HG02943 (cell line): ENCODE results near the gene SLC1A4.

Experiments used
- ATAC-seq: cut with Tn5 transposase; IDR thresholded peaks from one replicate; pipeline ENCODE4 v1.9.1; 2021; ENCODE audit warnings: mild to moderate bottlenecking, low read depth, moderate library complexity; ENCODE audit not compliant: unreplicated experiment

Gene SLC1A4

GRCh38 chr2:65045651-65046050 is 56.5 kb downstream of the SLC1A4 start:
- ATAC-seq: no peak

GRCh38 chr2:65046633-65047407 is 57.6 kb downstream of the SLC1A4 start:
- ATAC-seq: no peak

DNA sequence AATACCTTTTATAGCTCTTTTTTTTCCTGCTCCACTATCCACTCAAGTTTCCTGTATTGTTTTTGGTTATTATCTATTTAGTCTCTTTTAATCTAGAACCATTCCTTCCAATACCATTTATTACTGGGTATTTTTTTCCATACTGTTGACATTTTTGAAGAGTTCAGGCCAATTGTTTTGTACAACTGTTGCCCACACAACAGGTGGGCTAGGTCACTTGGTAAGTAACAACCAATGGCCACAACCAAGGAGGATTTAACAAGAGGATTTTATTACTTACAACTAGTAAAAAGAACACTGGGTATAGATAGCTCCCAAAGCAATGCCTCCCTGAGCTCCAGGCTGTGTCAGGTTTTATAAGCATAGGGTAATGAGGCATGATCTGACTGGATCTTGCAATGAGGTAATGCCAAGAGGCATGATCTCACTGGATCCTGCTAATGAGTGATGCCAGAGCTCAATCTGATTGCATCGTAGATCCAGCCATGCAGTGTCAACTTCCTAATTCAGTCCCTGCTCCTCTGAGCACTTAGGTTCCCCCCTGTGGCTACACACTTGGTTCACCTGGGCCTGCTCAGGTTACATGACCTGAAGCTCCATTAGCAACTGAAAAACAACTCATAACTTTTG is 59.9 kb downstream of the SLC1A4 start:
- no peak for ATAC-seq

DNA sequence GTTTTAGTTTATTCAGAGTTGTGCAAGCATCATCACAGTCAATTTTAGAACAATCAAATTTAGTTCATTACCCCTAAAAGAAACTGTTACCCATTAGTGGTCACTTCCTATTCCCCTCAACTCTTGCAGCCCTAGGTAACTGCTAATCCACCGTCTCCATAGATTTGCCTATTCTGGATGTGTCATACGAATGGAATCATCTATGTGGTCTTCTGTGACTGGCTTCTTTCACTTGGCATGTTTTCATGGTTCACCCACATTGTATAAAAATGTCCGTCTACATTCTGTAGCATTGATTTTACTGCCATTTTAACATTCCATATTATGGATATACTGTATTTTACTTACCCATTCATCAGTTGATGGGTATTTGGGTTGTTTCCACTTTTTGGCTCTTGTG is 61.7 kb downstream of the SLC1A4 start:
- ATAC-seq: no peak

GRCh38 chr2:65053199-65053598 is 64.0 kb downstream of the SLC1A4 start:
- peak; percentile 55 for ATAC-seq

DNA sequence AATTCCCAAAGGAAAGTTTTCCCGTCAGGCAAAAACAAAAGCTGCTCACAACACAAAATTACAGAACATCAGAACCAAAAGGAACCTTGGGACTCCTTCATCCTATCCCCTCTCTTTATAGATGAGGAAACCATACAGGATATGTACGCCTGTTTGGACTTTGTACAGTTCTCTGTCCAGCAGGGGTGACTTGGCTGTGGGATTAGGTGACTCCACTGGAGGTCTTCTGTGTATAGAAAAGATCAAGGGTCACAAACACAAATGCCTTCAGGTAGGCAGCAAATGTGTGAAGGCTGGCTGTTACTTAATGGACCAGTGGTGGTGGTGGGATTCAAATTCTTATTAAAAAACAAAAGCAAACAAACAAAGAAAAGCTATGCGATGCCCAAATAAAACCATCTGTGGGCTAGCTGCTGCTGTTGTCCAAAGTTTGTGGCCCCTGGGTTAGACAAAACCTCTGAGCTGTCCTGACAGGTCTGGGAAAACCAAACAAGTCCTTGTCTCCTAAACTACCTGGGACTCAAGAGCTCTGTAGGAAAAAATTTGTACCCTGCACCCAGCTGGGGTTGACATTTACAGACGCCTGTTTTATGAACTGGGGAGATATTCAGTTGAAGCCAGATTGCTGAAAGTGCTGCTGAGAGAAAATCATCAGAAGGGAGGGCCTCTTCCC is 65.7 kb downstream of the SLC1A4 start:
- ATAC-seq: no peak

- peak; percentile 27 for ATAC-seq
These were observed 66.4 kb downstream of the SLC1A4 start for GRCh38 chr2:65055422-65056214.

DNA sequence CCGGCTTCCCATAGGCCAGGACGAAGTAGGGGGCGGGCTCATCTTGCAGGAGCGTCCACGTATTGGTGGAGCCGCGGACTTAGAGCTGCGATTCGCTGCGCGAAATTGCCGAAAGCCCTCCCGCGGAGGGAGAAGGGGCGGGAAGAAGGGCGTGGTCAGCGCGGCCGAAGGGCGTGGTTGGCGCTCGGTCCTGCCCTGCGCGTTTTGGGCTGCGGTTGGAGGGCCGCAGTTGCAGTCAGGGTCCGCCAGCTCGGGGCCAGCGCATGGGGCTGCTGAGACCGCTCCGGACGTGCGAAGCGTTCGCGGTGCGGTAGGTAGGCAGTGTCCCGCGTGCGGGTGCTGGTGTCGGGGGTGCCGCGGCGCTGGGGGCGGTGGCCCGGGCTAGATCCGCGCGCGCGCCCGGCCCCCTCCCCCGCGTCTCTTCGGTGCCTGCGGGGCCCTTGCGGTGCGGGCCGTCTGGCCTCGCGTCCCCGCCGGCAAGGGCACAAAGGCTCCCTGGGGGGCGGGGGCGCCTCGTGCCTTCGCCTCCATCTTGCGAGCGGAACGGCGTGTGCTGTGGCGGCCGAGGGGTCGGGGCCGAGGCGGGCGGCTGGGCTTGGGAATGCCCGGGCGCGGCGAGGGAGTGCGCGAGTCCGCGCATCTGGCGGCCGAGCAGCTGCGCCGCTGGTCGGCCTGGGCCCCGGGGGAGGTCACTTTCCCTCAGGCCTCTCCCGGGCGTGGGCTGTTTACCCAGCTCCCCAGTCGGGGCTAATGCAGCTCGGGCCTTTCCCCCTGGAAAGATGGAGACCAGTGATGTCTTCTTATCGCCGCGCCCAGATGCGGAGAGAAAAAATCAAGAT is 67.2 kb downstream of the SLC1A4 start, which contains the start of gene CEP68:
Gene CEP68, plus strand, starts transcription at position 202 of the 839 bp plus-strand sequence. CDS start 13,029 bp downstream, outside the sequence.
- ATAC-seq: peak; percentile 88

- ATAC-seq: no peak
These were observed 67.8 kb downstream of the SLC1A4 start for GRCh38 chr2:65057054-65057375.

GRCh38 chr2:65057391-65058052 is 68.3 kb downstream of the SLC1A4 start:
- no peak for ATAC-seq

- no peak for ATAC-seq
These were observed 69.9 kb downstream of the SLC1A4 start for GRCh38 chr2:65059071-65059470.

- no peak for ATAC-seq
These were observed 72.1 kb downstream of the SLC1A4 start for GRCh38 chr2:65061146-65061909.

- ATAC-seq: no peak
These were observed 72.7 kb downstream of the SLC1A4 start for GRCh38 chr2:65061910-65062339.

- no peak for ATAC-seq
These were observed 73.9 kb downstream of the SLC1A4 start for GRCh38 chr2:65062843-65063825.

DNA sequence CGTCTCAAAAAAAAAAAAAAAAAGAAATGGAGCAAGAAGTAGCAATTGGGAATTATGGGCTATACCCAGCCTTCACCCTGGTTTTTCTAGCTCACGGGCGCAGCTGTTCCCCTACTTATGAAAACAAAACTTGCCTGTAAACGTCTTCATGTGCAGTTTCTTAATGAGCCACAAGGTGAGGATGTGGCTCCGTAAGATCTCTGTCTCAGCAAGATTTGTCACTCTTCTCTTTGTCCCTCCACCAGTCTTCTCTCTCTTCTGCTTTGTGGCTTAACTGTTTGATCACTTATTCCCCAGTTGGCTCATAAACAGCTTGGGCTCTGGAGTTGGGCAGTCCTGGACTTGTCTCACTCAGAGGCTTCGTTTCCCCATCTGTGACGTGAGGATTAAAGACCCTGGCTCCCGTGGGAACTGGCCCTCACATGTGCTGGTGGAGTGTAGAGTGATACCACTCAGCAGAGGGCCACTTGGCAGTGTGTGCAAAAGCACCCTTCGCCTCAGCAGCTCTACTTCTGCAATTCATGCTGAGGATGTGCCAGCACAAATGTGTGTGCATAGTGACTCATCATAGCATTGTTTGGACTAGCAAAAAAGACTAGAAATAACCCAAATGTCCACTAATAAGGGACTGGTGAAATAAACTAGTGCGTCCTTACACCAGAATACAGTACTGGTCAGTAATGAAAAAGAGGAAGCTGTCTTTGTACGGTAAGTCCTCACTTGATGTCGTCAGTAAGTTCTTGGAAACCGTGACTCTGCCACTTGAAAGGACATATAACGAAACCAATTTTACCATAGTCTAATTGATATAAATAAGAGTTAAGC is 75.7 kb downstream of the SLC1A4 start:
- ATAC-seq: peak; percentile 85

DNA sequence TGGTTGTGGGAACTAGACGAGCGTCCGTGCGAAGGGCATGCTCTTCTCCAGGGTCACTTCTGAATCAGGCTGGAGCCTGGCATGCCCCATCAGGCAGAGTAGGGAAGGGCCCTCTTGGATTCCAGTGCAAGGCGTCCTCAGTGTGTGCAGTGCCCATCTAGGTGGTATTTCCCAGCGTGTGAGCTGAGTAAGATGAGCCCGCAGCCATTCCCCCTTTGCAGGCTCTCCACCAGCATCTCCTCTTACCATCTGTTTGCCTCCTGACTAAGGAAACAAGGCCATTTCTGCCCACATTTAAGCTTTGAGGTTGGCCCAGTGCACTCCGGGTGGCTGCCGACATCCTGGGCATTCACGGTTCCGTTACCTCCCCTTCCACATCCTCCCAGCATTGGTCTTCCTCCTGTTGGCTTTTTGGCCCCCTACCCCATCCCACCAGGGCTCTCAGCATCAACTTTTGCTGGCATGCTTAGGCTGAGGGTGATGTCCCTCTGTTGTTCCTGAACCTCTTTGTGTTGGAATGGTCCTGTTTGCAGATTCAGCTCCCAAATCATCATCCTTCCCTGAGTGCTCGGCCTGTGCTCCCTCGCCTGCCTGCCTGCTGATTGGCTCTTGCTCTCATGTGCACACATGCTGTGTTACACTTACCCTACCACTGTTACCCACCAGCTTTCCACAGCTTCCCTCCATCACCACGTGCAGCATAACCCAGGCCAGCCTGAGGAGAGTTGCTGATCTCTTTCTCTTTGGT is 78.8 kb downstream of the SLC1A4 start:
- no peak for ATAC-seq
